Measurements from ENCODE around the gene CARMIL3. TPM values are rescaled to one million over a fixed set of nuclear protein-coding genes. Genes with fewer than 3 reads are reported as not detected.

Gene CARMIL3
- polyA plus RNA-seq, 1 donor from 2014 or later: 43.6 TPM

- Histone ChIP-seq H3K9me3 (ENCODE audit: low read length) (no peaks in the 10 kb centered on the region), H3K36me3 (ENCODE audit: insufficient read depth, low read length) (no peaks in the 10 kb centered on the region), H3K9ac (ENCODE audit: low read length) (no peak overlapping the region), H2AFZ (ENCODE audit: low read depth, low read length) (no peak overlapping the region), H3K27ac (ENCODE audit: low read length) (no peak overlapping the region), H3K4me2 (ENCODE audit: low read length) (no peak overlapping the region), H3F3A (ENCODE audit: insufficient read depth, low read length, poor library complexity, severe bottlenecking) (no peaks in the 10 kb centered on the region), H3K27me3 (ENCODE audit: insufficient read depth, low read depth, low read length) (no peaks in the 10 kb centered on the region), H4K20me1 (ENCODE audit: insufficient read depth) (no peaks in the 10 kb centered on the region), H3K4me3 (ENCODE audit: low read length) (no peak overlapping the region), H3K79me2 (replicated peaks; ENCODE audit: insufficient read depth, low read length) (peaks cover 11% of the 10 kb centered on the region), H3K9me2 (ENCODE audit: insufficient read depth, low read length) (no peaks in the 10 kb centered on the region)
- TF ChIP-seq RAD21 (conservative IDR thresholded peaks at IDR 0.05) (no peak), EP300 (conservative IDR thresholded peaks at IDR 0.05; ENCODE audit: poor library complexity, severe bottlenecking) (no peak), TAF1 (IDR thresholded peaks at IDR 0.05; ENCODE audit: low read depth) (no peak), EZH2 (IDR thresholded peaks at IDR 0.05; ENCODE audit: borderline replicate concordance, insufficient read depth, low read length, poor library complexity, severe bottlenecking) (no peak), MXI1 (conservative IDR thresholded peaks at IDR 0.05; ENCODE audit: poor library complexity, severe bottlenecking) (no peak), REST (IDR thresholded peaks at IDR 0.05; ENCODE audit: borderline replicate concordance) (no peak), POLR2AphosphoS5 (IDR thresholded peaks at IDR 0.05) (no peak), SMC3 (conservative IDR thresholded peaks at IDR 0.05; ENCODE audit: poor library complexity) (no peak), CTCF (IDR thresholded peaks at IDR 0.05; ENCODE audit: poor library complexity, severe bottlenecking) (no peak)
Measured at GRCh38 chr14:24056800-24057184, 5.0 kb downstream of the CARMIL3 start.

- Histone ChIP-seq H3K4me3 (ENCODE audit: low read length) (no peak overlapping the region), H3F3A (ENCODE audit: insufficient read depth, low read length, poor library complexity, severe bottlenecking) (no peaks in the 10 kb centered on the region), H3K9me2 (ENCODE audit: insufficient read depth, low read length) (no peaks in the 10 kb centered on the region), H3K9me3 (ENCODE audit: low read length) (no peaks in the 10 kb centered on the region), H3K27me3 (ENCODE audit: insufficient read depth, low read depth, low read length) (no peaks in the 10 kb centered on the region), H3K4me2 (ENCODE audit: low read length) (no peak overlapping the region), H3K27ac (ENCODE audit: low read length) (no peak overlapping the region), H3K36me3 (ENCODE audit: insufficient read depth, low read length) (no peaks in the 10 kb centered on the region), H4K20me1 (ENCODE audit: insufficient read depth) (no peaks in the 10 kb centered on the region), H3K79me2 (replicated peaks; ENCODE audit: insufficient read depth, low read length) (peaks cover 9% of the 10 kb centered on the region), H2AFZ (ENCODE audit: low read depth, low read length) (no peak overlapping the region), H3K9ac (ENCODE audit: low read length) (no peak overlapping the region)
- no peak for TF ChIP-seq REST (IDR thresholded peaks at IDR 0.05; ENCODE audit: borderline replicate concordance)
- TF ChIP-seq EZH2 (IDR thresholded peaks at IDR 0.05; ENCODE audit: borderline replicate concordance, insufficient read depth, low read length, poor library complexity, severe bottlenecking): no peak
- TF ChIP-seq EP300 (conservative IDR thresholded peaks at IDR 0.05; ENCODE audit: poor library complexity, severe bottlenecking): no peak
- no peak for TF ChIP-seq MXI1 (conservative IDR thresholded peaks at IDR 0.05; ENCODE audit: poor library complexity, severe bottlenecking)
- TF ChIP-seq SMC3 (conservative IDR thresholded peaks at IDR 0.05; ENCODE audit: poor library complexity): no peak
- no peak for TF ChIP-seq CTCF (IDR thresholded peaks at IDR 0.05; ENCODE audit: poor library complexity, severe bottlenecking)
- TF ChIP-seq POLR2AphosphoS5 (IDR thresholded peaks at IDR 0.05): no peak
- TF ChIP-seq RAD21 (conservative IDR thresholded peaks at IDR 0.05): no peak
- TF ChIP-seq TAF1 (IDR thresholded peaks at IDR 0.05; ENCODE audit: low read depth): no peak
Measured at GRCh38 chr14:24057271-24057670, 5.5 kb downstream of the CARMIL3 start.

Data from neural cell (in vitro differentiated cells).